ENCODE results near the gene ZP2. TPM values are rescaled to one million over a fixed set of nuclear protein-coding genes. Genes with fewer than 3 reads are reported as not detected.
"Not testable (repeated sequence)": the region's sequence is repeated elsewhere in the genome, so short reads cannot be mapped to it uniquely, and the experiment has no call there.

Gene ZP2
- not detected in 2 replicates for total RNA-seq (2012; rRNA removed)

- no peak within 1 kb of the TSS for H3K4me2 ChIP-seq (ENCODE audit: low read length)
- H3K9ac ChIP-seq (ENCODE audit: low read depth, low read length), result no peak within 1 kb of the TSS
- peaks cover 48% of the 10 kb centered on the region for H3K27me3 ChIP-seq (ENCODE audit: control insufficient read depth, insufficient read depth, low read length)
- no peaks in the 10 kb centered on the region for H3K36me3 ChIP-seq (ENCODE audit: insufficient read depth, low read length)
- H3K9me3 ChIP-seq (replicated peaks; ENCODE audit: low read length), result no peaks in the 10 kb centered on the region
- H3K4me3 ChIP-seq (ENCODE audit: low read length), result no peak within 1 kb of the TSS
- H3K4me1 ChIP-seq (ENCODE audit: control insufficient read depth, insufficient read depth, low read length), result no peaks in the 10 kb centered on the region
These were observed at the start of gene ZP2 for GRCh38 chr16:21211486-21211885. ZP2 (minus strand) TSS chr16:21211574; CDS start chr16:21211547, 27 bp downstream.

- H3K9ac ChIP-seq (ENCODE audit: low read depth, low read length), result no peak overlapping the region
- H3K27me3 ChIP-seq (ENCODE audit: control insufficient read depth, insufficient read depth, low read length), result peaks cover 64% of the 10 kb centered on the region
- H3K4me1 ChIP-seq (ENCODE audit: control insufficient read depth, insufficient read depth, low read length), result peaks cover 9% of the 10 kb centered on the region
- no peak overlapping the region for H3K4me3 ChIP-seq (ENCODE audit: low read length)
- H3K9me3 ChIP-seq (replicated peaks; ENCODE audit: low read length), result no peaks in the 10 kb centered on the region
- H3K4me2 ChIP-seq (ENCODE audit: low read length), result no peak overlapping the region
- H3K36me3 ChIP-seq (ENCODE audit: insufficient read depth, low read length), result no peaks in the 10 kb centered on the region
These were observed 45.9 kb upstream of the ZP2 start for GRCh38 chr16:21257284-21257683.

DNA sequence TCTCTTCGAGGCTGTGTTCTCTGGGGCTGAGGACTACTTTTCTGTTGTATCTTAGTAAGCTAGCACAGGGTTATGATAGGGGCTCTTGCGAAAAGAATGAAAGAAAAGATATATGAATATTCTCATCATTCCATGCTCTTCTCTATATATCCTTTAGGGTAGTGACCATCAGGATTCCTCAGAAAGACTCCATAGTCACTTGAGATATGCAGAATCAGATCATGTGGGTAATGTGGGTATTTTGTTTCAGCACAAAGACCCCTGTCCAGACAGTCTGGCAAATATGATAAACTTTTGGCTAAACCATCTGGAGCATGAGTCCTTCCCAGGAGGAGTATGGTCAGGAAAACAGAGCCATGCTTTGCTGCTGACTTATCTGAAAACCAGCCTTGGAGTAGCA lies 45.3 kb upstream of the ZP2 start:
- Histone ChIP-seq H3K4me1 (ENCODE audit: control insufficient read depth, insufficient read depth, low read length) (peaks cover 9% of the 10 kb centered on the region), H3K9ac (ENCODE audit: low read depth, low read length) (no peak overlapping the region), H3K9me3 (replicated peaks; ENCODE audit: low read length) (no peaks in the 10 kb centered on the region), H3K36me3 (ENCODE audit: insufficient read depth, low read length) (no peaks in the 10 kb centered on the region), H3K4me2 (ENCODE audit: low read length) (no peak overlapping the region), H3K4me3 (ENCODE audit: low read length) (no peak overlapping the region), H3K27me3 (ENCODE audit: control insufficient read depth, insufficient read depth, low read length) (peaks cover 63% of the 10 kb centered on the region)

DNA sequence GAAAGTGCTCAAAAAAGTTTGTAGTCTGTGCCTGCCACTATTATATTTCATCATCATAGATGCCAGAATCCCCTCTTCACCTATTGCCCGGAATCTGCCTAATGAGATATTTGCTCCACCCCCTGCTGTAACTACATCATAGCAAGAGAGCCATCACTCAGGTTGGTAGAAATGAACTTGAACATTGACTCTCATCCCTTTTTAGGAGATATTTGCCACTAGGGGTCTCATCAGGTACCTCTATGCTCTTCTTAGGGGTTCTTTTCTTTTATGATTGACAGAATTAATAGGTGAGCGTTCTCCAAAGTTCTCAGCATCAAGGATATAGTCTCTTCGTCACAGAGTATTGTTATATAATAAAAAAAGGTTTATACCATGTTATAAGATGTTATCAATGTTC lies 42.1 kb upstream of the ZP2 start:
- Histone ChIP-seq H3K4me3 (ENCODE audit: low read length) (no peak overlapping the region), H3K9ac (ENCODE audit: low read depth, low read length) (no peak overlapping the region), H3K4me2 (ENCODE audit: low read length) (no peak overlapping the region), H3K4me1 (ENCODE audit: control insufficient read depth, insufficient read depth, low read length) (no peaks in the 10 kb centered on the region), H3K36me3 (ENCODE audit: insufficient read depth, low read length) (no peaks in the 10 kb centered on the region), H3K27me3 (ENCODE audit: control insufficient read depth, insufficient read depth, low read length) (peaks cover 74% of the 10 kb centered on the region), H3K9me3 (replicated peaks; ENCODE audit: low read length) (no peaks in the 10 kb centered on the region)

- Histone ChIP-seq H3K27me3 (ENCODE audit: control insufficient read depth, insufficient read depth, low read length) (peaks cover 64% of the 10 kb centered on the region), H3K4me1 (ENCODE audit: control insufficient read depth, insufficient read depth, low read length) (no peaks in the 10 kb centered on the region), H3K4me3 (ENCODE audit: low read length) (no peak overlapping the region), H3K9ac (ENCODE audit: low read depth, low read length) (no peak overlapping the region), H3K36me3 (ENCODE audit: insufficient read depth, low read length) (no peaks in the 10 kb centered on the region), H3K4me2 (ENCODE audit: low read length) (no peak overlapping the region), H3K9me3 (replicated peaks; ENCODE audit: low read length) (no peaks in the 10 kb centered on the region)
These were observed 38.9 kb upstream of the ZP2 start for GRCh38 chr16:21250072-21250923.

- H3K9me3 ChIP-seq (replicated peaks; ENCODE audit: low read length); H3K4me2 ChIP-seq (ENCODE audit: low read length); H3K9ac ChIP-seq (ENCODE audit: low read depth, low read length); H3K4me1 ChIP-seq (ENCODE audit: control insufficient read depth, insufficient read depth, low read length); H3K4me3 ChIP-seq (ENCODE audit: low read length); H3K36me3 ChIP-seq (ENCODE audit: insufficient read depth, low read length): not testable (repeated sequence)
- peaks cover 56% of the 10 kb centered on the region for H3K27me3 ChIP-seq (ENCODE audit: control insufficient read depth, insufficient read depth, low read length)
These were observed 36.8 kb upstream of the ZP2 start for GRCh38 chr16:21248179-21248578.

DNA sequence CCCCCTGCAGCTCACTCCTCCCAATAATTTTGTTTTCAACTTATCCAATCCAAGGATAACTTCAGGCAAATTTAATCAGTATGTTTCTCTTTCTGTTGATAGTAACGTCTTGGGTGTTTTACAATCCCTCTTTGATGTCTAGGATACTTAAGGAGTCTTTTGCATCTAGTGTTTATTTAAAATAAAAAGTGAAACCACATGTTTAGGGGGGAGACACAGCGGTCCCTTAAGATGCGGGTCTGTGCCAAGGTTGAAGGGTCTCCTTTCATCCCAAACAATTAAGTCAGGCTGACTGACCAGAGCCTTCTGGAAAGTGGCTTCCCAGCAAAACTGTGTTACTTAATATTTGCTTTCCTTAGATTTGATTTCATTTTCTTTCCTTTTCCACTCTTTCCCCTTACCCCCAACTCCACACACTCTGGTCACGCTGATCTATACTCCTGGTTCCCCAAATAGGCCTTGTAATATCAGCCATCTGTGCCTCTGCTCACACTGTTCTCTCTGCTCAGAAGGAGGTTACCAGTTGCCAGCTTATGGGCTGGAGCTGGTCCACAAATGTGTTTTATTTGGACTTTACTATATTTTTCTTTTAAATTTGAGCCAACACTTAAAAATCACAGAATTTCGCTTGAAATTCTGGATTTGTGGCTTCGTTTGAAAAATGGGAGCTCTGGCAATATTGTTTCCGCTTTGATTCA lies 33.3 kb upstream of the ZP2 start:
- Histone ChIP-seq H3K9me3 (replicated peaks; ENCODE audit: low read length) (no peaks in the 10 kb centered on the region), H3K36me3 (ENCODE audit: insufficient read depth, low read length) (no peaks in the 10 kb centered on the region), H3K4me1 (ENCODE audit: control insufficient read depth, insufficient read depth, low read length) (no peaks in the 10 kb centered on the region), H3K9ac (ENCODE audit: low read depth, low read length) (no peak overlapping the region), H3K27me3 (ENCODE audit: control insufficient read depth, insufficient read depth, low read length) (peaks cover 39% of the 10 kb centered on the region), H3K4me3 (ENCODE audit: low read length) (no peak overlapping the region), H3K4me2 (ENCODE audit: low read length) (no peak overlapping the region)

GRCh38 chr16:21242756-21243155 lies 31.4 kb upstream of the ZP2 start:
- H3K9ac ChIP-seq (ENCODE audit: low read depth, low read length), result no peak overlapping the region
- peaks cover 40% of the 10 kb centered on the region for H3K27me3 ChIP-seq (ENCODE audit: control insufficient read depth, insufficient read depth, low read length)
- H3K4me2 ChIP-seq (ENCODE audit: low read length), result no peak overlapping the region
- H3K4me1 ChIP-seq (ENCODE audit: control insufficient read depth, insufficient read depth, low read length), result no peaks in the 10 kb centered on the region
- no peak overlapping the region for H3K4me3 ChIP-seq (ENCODE audit: low read length)
- H3K36me3 ChIP-seq (ENCODE audit: insufficient read depth, low read length), result no peaks in the 10 kb centered on the region
- no peaks in the 10 kb centered on the region for H3K9me3 ChIP-seq (replicated peaks; ENCODE audit: low read length)

- H3K4me1 ChIP-seq (ENCODE audit: control insufficient read depth, insufficient read depth, low read length), result no peaks in the 10 kb centered on the region
- peaks cover 37% of the 10 kb centered on the region for H3K27me3 ChIP-seq (ENCODE audit: control insufficient read depth, insufficient read depth, low read length)
- no peak overlapping the region for H3K4me2 ChIP-seq (ENCODE audit: low read length)
- no peak overlapping the region for H3K4me3 ChIP-seq (ENCODE audit: low read length)
- no peaks in the 10 kb centered on the region for H3K9me3 ChIP-seq (replicated peaks; ENCODE audit: low read length)
- no peak overlapping the region for H3K9ac ChIP-seq (ENCODE audit: low read depth, low read length)
- no peaks in the 10 kb centered on the region for H3K36me3 ChIP-seq (ENCODE audit: insufficient read depth, low read length)
These were observed 28.3 kb upstream of the ZP2 start for GRCh38 chr16:21239646-21240045.

DNA sequence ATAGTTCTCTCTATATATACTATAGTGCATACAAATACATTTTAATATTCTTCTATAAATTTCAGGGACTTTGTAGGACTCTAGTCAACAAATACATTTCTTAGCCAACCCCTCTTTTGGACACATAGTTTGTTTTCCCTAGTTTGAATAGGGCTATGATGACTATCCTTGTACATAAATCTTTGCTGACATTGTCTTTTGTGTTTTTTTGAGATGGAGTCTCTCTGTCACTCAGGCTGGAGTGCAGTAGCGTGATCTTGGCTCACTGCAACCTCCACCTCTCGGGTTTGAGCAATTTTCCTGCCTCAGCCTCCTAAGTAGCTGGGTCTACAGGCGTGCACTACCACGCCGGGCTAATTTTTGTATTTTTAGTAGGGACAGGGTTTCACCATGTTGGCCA lies 25.5 kb upstream of the ZP2 start:
- Histone ChIP-seq H3K4me3 (ENCODE audit: low read length) (no peak overlapping the region), H3K4me2 (ENCODE audit: low read length) (no peak overlapping the region), H3K36me3 (ENCODE audit: insufficient read depth, low read length) (no peaks in the 10 kb centered on the region), H3K9ac (ENCODE audit: low read depth, low read length) (no peak overlapping the region), H3K9me3 (replicated peaks; ENCODE audit: low read length) (no peaks in the 10 kb centered on the region), H3K4me1 (ENCODE audit: control insufficient read depth, insufficient read depth, low read length) (no peaks in the 10 kb centered on the region), H3K27me3 (ENCODE audit: control insufficient read depth, insufficient read depth, low read length) (peaks cover 36% of the 10 kb centered on the region)

GRCh38 chr16:21235199-21235585 lies 23.8 kb upstream of the ZP2 start:
- H3K27me3 ChIP-seq (ENCODE audit: control insufficient read depth, insufficient read depth, low read length), result peaks cover 49% of the 10 kb centered on the region
- no peaks in the 10 kb centered on the region for H3K9me3 ChIP-seq (replicated peaks; ENCODE audit: low read length)
- H3K9ac ChIP-seq (ENCODE audit: low read depth, low read length), result no peak overlapping the region
- H3K36me3 ChIP-seq (ENCODE audit: insufficient read depth, low read length), result no peaks in the 10 kb centered on the region
- no peaks in the 10 kb centered on the region for H3K4me1 ChIP-seq (ENCODE audit: control insufficient read depth, insufficient read depth, low read length)
- no peak overlapping the region for H3K4me3 ChIP-seq (ENCODE audit: low read length)
- H3K4me2 ChIP-seq (ENCODE audit: low read length), result no peak overlapping the region
